ENCODE measurements around the gene PACSIN3. TPM values are rescaled to one million over a fixed set of nuclear protein-coding genes. Genes with fewer than 3 reads are reported as not detected.

PACSIN3 gene
- total and polyA plus RNA-seq, 2 of the 8 experiments (the other 6 are each of a cell fraction or from before 2014, with no cell fraction given): 23.8 to 47.2 TPM

DNA sequence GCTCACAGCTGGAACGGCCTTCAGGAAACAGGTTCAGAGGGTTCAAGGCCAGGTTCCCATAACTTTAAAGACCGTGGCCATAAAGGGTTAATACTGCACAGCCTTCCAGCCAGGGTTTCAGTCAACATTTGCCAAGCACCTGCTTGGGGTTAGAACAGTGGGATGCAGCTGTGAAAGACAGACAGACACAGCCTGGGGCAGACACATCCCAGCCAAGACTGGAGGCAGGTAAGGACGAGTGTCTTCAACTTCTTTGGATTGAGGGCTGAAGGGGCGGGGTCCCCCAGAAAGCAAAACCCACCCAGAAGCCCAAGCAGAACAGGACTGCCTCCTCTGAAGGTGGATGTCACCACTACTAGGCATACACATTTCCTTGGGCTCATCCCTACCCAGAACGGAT, 23.8 kb downstream of the PACSIN3 start:
- Histone ChIP-seq H3K56ac (replicated peaks; ENCODE audit: insufficient read length, low read depth, low read length) (no peak overlapping the region), H2AK5ac (ENCODE audit: low read depth, low read length) (no peak overlapping the region), H3K4ac (replicated peaks; ENCODE audit: insufficient read length, low read depth, low read length) (no peak overlapping the region), H3K79me1 (ENCODE audit: low read depth, low read length) (no peaks in the 10 kb centered on the region), H3K9ac (replicated peaks in 1 of 4; ENCODE audit: extremely low read depth in 1 of 4, low read depth in 3 of 4, low read length in 3 of 4) (no peak overlapping the region; a peak in 1 of 7 replicates), H4K8ac (ENCODE audit: extremely low read depth, insufficient read depth, low read length) (peak overlapping the region; percentile 8; the same call in 1 of the 2 replicates), H2AFZ (ENCODE audit: low read length) (no peak overlapping the region), H4K91ac (replicated peaks; ENCODE audit: insufficient read length, low read length) (no peak overlapping the region), H3K27ac (ENCODE audit: low read depth, low read length) (no peak overlapping the region), H3K14ac (ENCODE audit: insufficient read length) (no peak overlapping the region), H2BK5ac (ENCODE audit: low read depth, low read length) (no peak overlapping the region), H3K9me3 (ENCODE audit: insufficient read depth in 2 of 2, low read depth in 1 of 2, low read length in 1 of 2) (no peaks in the 10 kb centered on the region), H2BK15ac (ENCODE audit: low read length) (no peak overlapping the region), H4K5ac (ENCODE audit: insufficient read length, low read depth, low read length) (no peak overlapping the region), H4K20me1 (replicated peaks in 1 of 2; ENCODE audit: control insufficient read depth in 1 of 2, insufficient read depth in 2 of 2, low read length in 2 of 2) (peaks cover 0 to 7% of the 10 kb centered on the region in 2 experiments), H3K23me2 (ENCODE audit: low read depth, low read length) (no peaks in the 10 kb centered on the region), H3K4me3 (ENCODE audit: extremely low read depth in 1 of 4, insufficient read depth in 2 of 4, low read depth in 3 of 4, low read length in 4 of 4) (no peak overlapping the region), H3K4me1 (replicated peaks in 1 of 4; ENCODE audit: control insufficient read depth in 3 of 4, insufficient read depth in 4 of 4, low read length in 3 of 4) (no peaks in the 10 kb centered on the region), H3K4me2 (ENCODE audit: insufficient read depth in 1 of 2, low read depth in 2 of 2, low read length in 2 of 2) (no peak overlapping the region), H3K23ac (ENCODE audit: insufficient read length) (no peak overlapping the region), H3K79me2 (ENCODE audit: control insufficient read depth in 1 of 2, insufficient read depth in 2 of 2, low read length in 2 of 2) (no peaks in the 10 kb centered on the region), H3K18ac (ENCODE audit: extremely low read depth, low read length) (no peak overlapping the region), H2BK12ac (ENCODE audit: low read depth, low read length) (no peak overlapping the region), H2BK20ac (ENCODE audit: low read length) (no peak overlapping the region), H3K27me3 (replicated peaks in 1 of 4; ENCODE audit: control insufficient read depth in 3 of 4, extremely low read depth in 1 of 4, insufficient read depth in 3 of 4, low read length in 3 of 4) (no peaks in the 10 kb centered on the region), H2BK120ac (replicated peaks; ENCODE audit: low read depth, low read length) (no peak overlapping the region), H3K36me3 (ENCODE audit: control insufficient read depth in 2 of 4, insufficient read depth in 4 of 4, low read length in 3 of 4) (peaks cover 16 to 29% (median 25%) of the 10 kb centered on the region in 4 experiments; a peak in 7 of 8 replicates)
- POLR2A ChIA-PET (ENCODE audit: partially characterized antibody): interaction anchor here (0.9 to 3.2 kb wide), 16 partner anchors 10 to 443 kb away, joined by 3 to 17 read pairs (median 5); partner anchors contain the start of genes ARFGAP2, DDB2 and F2
- DNase-seq (ENCODE audit: low read depth in 1 of 2, low spot score in 2 of 2) (no peak), FAIRE-seq (no peak)
- WGBS, 2 experiments (ENCODE audit: extremely low coverage in 1 of 2, insufficient coverage in 1 of 2, insufficient read length in 1 of 2, insufficient replicate concordance in 2 of 2, low coverage in 1 of 2, low lambda C conversion rate in 2 of 2, missing lambda C conversion rate in 1 of 2): 83% methylated on average over 5 of the region's 5 CpGs; no CpG with 5 or more reads in 1 of the 2 experiments
- CTCF ChIA-PET (ENCODE audit: partially characterized antibody): interaction anchor here (0.6 to 4.2 kb wide), 25 partner anchors 10 to 419 kb away, joined by 3 to 32 read pairs (median 4); partner anchors contain the start of gene ARFGAP2
- TF ChIP-seq TBP (IDR thresholded peaks at IDR 0.05; ENCODE audit: low read depth, low read length) (no peak), SIN3A (conservative IDR thresholded peaks at IDR 0.05 in 1 of 2, IDR thresholded peaks at IDR 0.05 in 1 of 2; ENCODE audit: low read depth in 1 of 2, low read length in 2 of 2) (no peak), KDM4A (IDR thresholded peaks at IDR 0.05; ENCODE audit: low read depth, low read length, severe bottlenecking) (no peak), POLR2AphosphoS5 (IDR thresholded peaks at IDR 0.05; ENCODE audit: low read depth, low read length) (peak; percentile 61; the same call in 1 of the 2 replicates), EP300 (IDR thresholded peaks at IDR 0.05; ENCODE audit: borderline replicate concordance in 1 of 2, low read depth in 2 of 2, low read length in 2 of 2) (no peak), NANOG (IDR thresholded peaks at IDR 0.05; ENCODE audit: insufficient read depth, low read depth, low read length, poor library complexity, severe bottlenecking) (no peak), PHF8 (conservative IDR thresholded peaks at IDR 0.05; ENCODE audit: low read depth, low read length) (no peak), SP2 (IDR thresholded peaks at IDR 0.05; ENCODE audit: low read length) (no peak), MAFK (IDR thresholded peaks at IDR 0.05; ENCODE audit: low read depth, low read length) (no peak), KDM1A (IDR thresholded peaks at IDR 0.05; ENCODE audit: borderline replicate concordance, low read length) (no peak)
- TF ChIP-seq, protein P1, sequence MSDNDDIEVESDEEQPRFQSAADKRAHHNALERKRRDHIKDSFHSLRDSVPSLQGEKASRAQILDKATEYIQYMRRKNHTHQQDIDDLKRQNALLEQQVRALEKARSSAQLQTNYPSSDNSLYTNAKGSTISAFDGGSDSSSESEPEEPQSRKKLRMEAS (IDR thresholded peaks at IDR 0.05): no peak
- TF ChIP-seq, protein P2, sequence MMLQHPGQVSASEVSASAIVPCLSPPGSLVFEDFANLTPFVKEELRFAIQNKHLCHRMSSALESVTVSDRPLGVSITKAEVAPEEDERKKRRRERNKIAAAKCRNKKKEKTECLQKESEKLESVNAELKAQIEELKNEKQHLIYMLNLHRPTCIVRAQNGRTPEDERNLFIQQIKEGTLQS (IDR thresholded peaks at IDR 0.05; ENCODE audit: insufficient read depth, low read depth, low read length): no peak
